Karpas-422 (cell line): Measurements from ENCODE around the gene FRMD3. TPM values are rescaled to one million over a fixed set of nuclear protein-coding genes. Genes with fewer than 3 reads are reported as not detected.

Source experiments
- DNase-seq: peaks from one replicate; pipeline ENCODE4 v3.0.0-alpha.2; 2015
- H2AFZ ChIP-seq: fragments of 200-600 bp; sonication (generic); 2 replicates; pipeline ENCODE4 v1.6.1; 2014; ENCODE audit warnings: antibody characterized with exemption, low read length, mixed read lengths
- H3K27ac ChIP-seq: fragments of 200-600 bp; sonication (generic); 2 replicates; pipeline ENCODE4 v1.5.1; 2014; ENCODE audit warnings: mild to moderate bottlenecking, low read length, moderate library complexity
- H3K27me3 ChIP-seq: fragments of 200-600 bp; sonication (generic); 2 replicates; pipeline ENCODE4 v1.6.1; 2014; ENCODE audit warnings: low read length, mixed read lengths
- H3K36me3 ChIP-seq: fragments of 200-600 bp; sonication (generic); 2 replicates; pipeline ENCODE4 v1.6.1; 2014; ENCODE audit warnings: low read length, mixed read lengths; ENCODE audit not compliant: insufficient read depth
- H3K4me1 ChIP-seq: fragments of 200-600 bp; sonication (generic); 2 replicates; pipeline ENCODE4 v1.6.1; 2014; ENCODE audit warnings: mild to moderate bottlenecking, low read length, mixed read lengths
- H3K4me2 ChIP-seq: fragments of 200-600 bp; sonication (generic); 2 replicates; pipeline ENCODE4 v1.6.1; 2014; ENCODE audit warnings: low read length, low read depth, mild to moderate bottlenecking; ENCODE audit not compliant: poor library complexity, severe bottlenecking
- H3K4me3 ChIP-seq: fragments of 200-600 bp; sonication (generic); 2 replicates; pipeline ENCODE4 v1.5.1; 2014; ENCODE audit warnings: mild to moderate bottlenecking, antibody characterized with exemption, low read length, mixed read lengths
- H3K79me2 ChIP-seq: fragments of 200-600 bp; sonication (generic); 2 replicates; pipeline ENCODE4 v1.6.1; 2014; ENCODE audit warnings: mild to moderate bottlenecking, low read length, mixed read lengths
- H3K9ac ChIP-seq: fragments of 200-600 bp; sonication (generic); 2 replicates; pipeline ENCODE4 v1.6.0; 2014; ENCODE audit warnings: low read length
- H3K9me2 ChIP-seq: fragments of 200-600 bp; sonication (generic), shearing (Covaris generic); replicated peaks from 2 replicates; pipeline ENCODE4 v1.6.0; 2014; ENCODE audit warnings: mild to moderate bottlenecking, low read length, moderate library complexity; ENCODE audit not compliant: insufficient read depth
- H3K9me3 ChIP-seq: fragments of 300-700, 200-600 bp; sonication (generic); 2 replicates; pipeline ENCODE4 v1.6.1; 2014; ENCODE audit warnings: low read length, mixed read lengths
- H4K20me1 ChIP-seq: fragments of 200-600 bp; sonication (generic); 2 replicates; pipeline ENCODE4 v1.6.1; 2014; ENCODE audit warnings: mild to moderate bottlenecking, antibody characterized with exemption, low read length, low read depth; ENCODE audit not compliant: insufficient read depth
- small RNA-seq: library from RNA; depleted of rRNA; stranded (forward); fragments of <200 nt; gene quantifications from one replicate; pipeline ENCODE3, GENCODE V24; 2014
- total RNA-seq: library from RNA; depleted of rRNA; stranded (reverse); fragments of >200 nt; shearing (Covaris generic); gene quantifications from 2 replicates; pipeline ENCODE4 v1.2.3, GENCODE V29; 2014; ENCODE audit warnings: low replicate concordance; rRNA removed

Gene FRMD3
- total RNA-seq, 1 experiment from 2014 or later = not detected

GRCh38 chr9:83199240-83199639, 339.0 kb downstream of the FRMD3 start:
- Histone ChIP-seq H3K9ac (no peak overlapping the region), H3K9me2 (no peaks in the 10 kb centered on the region), H2AFZ (no peak overlapping the region), H3K36me3 (no peaks in the 10 kb centered on the region), H3K27me3 (no peaks in the 10 kb centered on the region), H3K9me3 (no peaks in the 10 kb centered on the region), H3K79me2 (no peaks in the 10 kb centered on the region), H4K20me1 (no peaks in the 10 kb centered on the region), H3K4me1 (no peaks in the 10 kb centered on the region), H3K27ac (no peak overlapping the region), H3K4me3 (no peak overlapping the region), H3K4me2 (no peak overlapping the region)
- peak; percentile 75 for DNase-seq

- Histone ChIP-seq H3K79me2 (no peaks in the 10 kb centered on the region), H4K20me1 (no peaks in the 10 kb centered on the region), H3K27me3 (no peaks in the 10 kb centered on the region), H2AFZ (no peak overlapping the region), H3K4me3 (no peak overlapping the region), H3K4me1 (no peaks in the 10 kb centered on the region), H3K9me3 (no peaks in the 10 kb centered on the region), H3K4me2 (no peak overlapping the region), H3K9me2 (no peaks in the 10 kb centered on the region), H3K27ac (no peak overlapping the region), H3K9ac (no peak overlapping the region), H3K36me3 (no peaks in the 10 kb centered on the region)
- no peak for DNase-seq
These were observed 339.8 kb downstream of the FRMD3 start for GRCh38 chr9:83198371-83198770.

GRCh38 chr9:83197591-83197990, 340.6 kb downstream of the FRMD3 start:
- Histone ChIP-seq H3K4me2 (no peak overlapping the region), H3K4me3 (no peak overlapping the region), H3K9me3 (no peaks in the 10 kb centered on the region), H3K9ac (no peak overlapping the region), H3K9me2 (no peaks in the 10 kb centered on the region), H3K27me3 (no peaks in the 10 kb centered on the region), H3K4me1 (no peaks in the 10 kb centered on the region), H3K27ac (no peak overlapping the region), H3K36me3 (no peaks in the 10 kb centered on the region), H2AFZ (no peak overlapping the region), H4K20me1 (no peaks in the 10 kb centered on the region), H3K79me2 (no peaks in the 10 kb centered on the region)
- DNase-seq = no peak

- Histone ChIP-seq H3K4me2 (no peak overlapping the region), H3K27ac (no peak overlapping the region), H3K9me2 (no peaks in the 10 kb centered on the region), H2AFZ (no peak overlapping the region), H3K36me3 (no peaks in the 10 kb centered on the region), H3K4me1 (no peaks in the 10 kb centered on the region), H3K79me2 (no peaks in the 10 kb centered on the region), H4K20me1 (no peaks in the 10 kb centered on the region), H3K27me3 (no peaks in the 10 kb centered on the region), H3K4me3 (no peak overlapping the region), H3K9me3 (no peaks in the 10 kb centered on the region), H3K9ac (no peak overlapping the region)
- DNase-seq = no peak
These were observed 341.3 kb downstream of the FRMD3 start for GRCh38 chr9:83196946-83197345.

Small RNAs within 50 kb of the gene (small RNA-seq; reads per million reads assigned to genes)
- not detected for gene AL137847.3
- not detected for gene RN7SKP242
- not detected for gene RNU4-29P

Other genes with a start within 250 kb of the FRMD3 start
- 14.3 and 18.8 TPM in 2 replicates for gene IDNK, start 84.7 kb upstream of the FRMD3 start, total RNA-seq
- 75.9 and 118 TPM in 2 replicates for gene UBQLN1, start 169.6 kb upstream of the FRMD3 start, total RNA-seq